Measurements from ENCODE around the gene PDE4A.

DNA sequence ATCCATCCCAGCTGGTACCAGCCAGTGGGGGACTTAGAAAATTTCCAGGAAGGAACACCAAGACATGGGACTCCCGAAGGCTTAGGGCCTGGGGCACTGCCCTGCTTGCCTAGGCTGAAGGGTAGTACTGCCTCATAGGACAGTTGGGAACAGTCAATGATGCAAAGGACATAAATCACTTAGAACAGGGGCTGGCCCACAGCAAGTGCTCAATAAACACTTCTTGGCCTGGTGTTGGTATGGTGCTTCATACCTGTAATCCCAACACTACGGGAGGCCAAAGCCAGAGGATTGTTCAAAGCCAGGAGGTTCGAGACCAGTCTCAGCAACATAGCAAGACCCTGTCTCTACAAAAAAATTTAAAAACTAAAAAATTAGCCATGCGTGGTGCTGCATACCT, 77.0 kb downstream of the PDE4A start:
- TF ChIP-seq, protein P1, sequence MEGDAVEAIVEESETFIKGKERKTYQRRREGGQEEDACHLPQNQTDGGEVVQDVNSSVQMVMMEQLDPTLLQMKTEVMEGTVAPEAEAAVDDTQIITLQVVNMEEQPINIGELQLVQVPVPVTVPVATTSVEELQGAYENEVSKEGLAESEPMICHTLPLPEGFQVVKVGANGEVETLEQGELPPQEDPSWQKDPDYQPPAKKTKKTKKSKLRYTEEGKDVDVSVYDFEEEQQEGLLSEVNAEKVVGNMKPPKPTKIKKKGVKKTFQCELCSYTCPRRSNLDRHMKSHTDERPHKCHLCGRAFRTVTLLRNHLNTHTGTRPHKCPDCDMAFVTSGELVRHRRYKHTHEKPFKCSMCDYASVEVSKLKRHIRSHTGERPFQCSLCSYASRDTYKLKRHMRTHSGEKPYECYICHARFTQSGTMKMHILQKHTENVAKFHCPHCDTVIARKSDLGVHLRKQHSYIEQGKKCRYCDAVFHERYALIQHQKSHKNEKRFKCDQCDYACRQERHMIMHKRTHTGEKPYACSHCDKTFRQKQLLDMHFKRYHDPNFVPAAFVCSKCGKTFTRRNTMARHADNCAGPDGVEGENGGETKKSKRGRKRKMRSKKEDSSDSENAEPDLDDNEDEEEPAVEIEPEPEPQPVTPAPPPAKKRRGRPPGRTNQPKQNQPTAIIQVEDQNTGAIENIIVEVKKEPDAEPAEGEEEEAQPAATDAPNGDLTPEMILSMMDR (CRISPR knock-in tag; IDR thresholded peaks at IDR 0.05): no peak
- TF ChIP-seq SALL2 (CRISPR knock-in tag; IDR thresholded peaks at IDR 0.05) (no peak), JUNB (CRISPR knock-in tag; IDR thresholded peaks at IDR 0.05; ENCODE audit: borderline replicate concordance) (no peak), ZNF629 (CRISPR knock-in tag; conservative IDR thresholded peaks at IDR 0.05) (no peak), SUZ12 (IDR thresholded peaks at IDR 0.05; ENCODE audit: low read depth, low read length) (no peak), MEIS2 (CRISPR knock-in tag; IDR thresholded peaks at IDR 0.05) (no peak), POLR2AphosphoS5 (IDR thresholded peaks at IDR 0.05; ENCODE audit: low read depth, low read length) (no peak), XBP1 (CRISPR knock-in tag; IDR thresholded peaks at IDR 0.05) (no peak), AHR (CRISPR knock-in tag; IDR thresholded peaks at IDR 0.05) (no peak), CENPT (CRISPR knock-in tag; IDR thresholded peaks at IDR 0.05; ENCODE audit: low read depth) (no peak)
- TF ChIP-seq, protein P2, sequence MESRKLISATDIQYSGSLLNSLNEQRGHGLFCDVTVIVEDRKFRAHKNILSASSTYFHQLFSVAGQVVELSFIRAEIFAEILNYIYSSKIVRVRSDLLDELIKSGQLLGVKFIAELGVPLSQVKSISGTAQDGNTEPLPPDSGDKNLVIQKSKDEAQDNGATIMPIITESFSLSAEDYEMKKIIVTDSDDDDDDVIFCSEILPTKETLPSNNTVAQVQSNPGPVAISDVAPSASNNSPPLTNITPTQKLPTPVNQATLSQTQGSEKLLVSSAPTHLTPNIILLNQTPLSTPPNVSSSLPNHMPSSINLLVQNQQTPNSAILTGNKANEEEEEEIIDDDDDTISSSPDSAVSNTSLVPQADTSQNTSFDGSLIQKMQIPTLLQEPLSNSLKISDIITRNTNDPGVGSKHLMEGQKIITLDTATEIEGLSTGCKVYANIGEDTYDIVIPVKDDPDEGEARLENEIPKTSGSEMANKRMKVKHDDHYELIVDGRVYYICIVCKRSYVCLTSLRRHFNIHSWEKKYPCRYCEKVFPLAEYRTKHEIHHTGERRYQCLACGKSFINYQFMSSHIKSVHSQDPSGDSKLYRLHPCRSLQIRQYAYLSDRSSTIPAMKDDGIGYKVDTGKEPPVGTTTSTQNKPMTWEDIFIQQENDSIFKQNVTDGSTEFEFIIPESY (CRISPR knock-in tag; IDR thresholded peaks at IDR 0.05): no peak
- TF ChIP-seq, protein P3, sequence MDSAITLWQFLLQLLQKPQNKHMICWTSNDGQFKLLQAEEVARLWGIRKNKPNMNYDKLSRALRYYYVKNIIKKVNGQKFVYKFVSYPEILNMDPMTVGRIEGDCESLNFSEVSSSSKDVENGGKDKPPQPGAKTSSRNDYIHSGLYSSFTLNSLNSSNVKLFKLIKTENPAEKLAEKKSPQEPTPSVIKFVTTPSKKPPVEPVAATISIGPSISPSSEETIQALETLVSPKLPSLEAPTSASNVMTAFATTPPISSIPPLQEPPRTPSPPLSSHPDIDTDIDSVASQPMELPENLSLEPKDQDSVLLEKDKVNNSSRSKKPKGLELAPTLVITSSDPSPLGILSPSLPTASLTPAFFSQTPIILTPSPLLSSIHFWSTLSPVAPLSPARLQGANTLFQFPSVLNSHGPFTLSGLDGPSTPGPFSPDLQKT (CRISPR knock-in tag; IDR thresholded peaks at IDR 0.05; ENCODE audit: borderline replicate concordance): no peak
